ENCODE measurements around the gene ZBTB45.

Gene ZBTB45

DNA sequence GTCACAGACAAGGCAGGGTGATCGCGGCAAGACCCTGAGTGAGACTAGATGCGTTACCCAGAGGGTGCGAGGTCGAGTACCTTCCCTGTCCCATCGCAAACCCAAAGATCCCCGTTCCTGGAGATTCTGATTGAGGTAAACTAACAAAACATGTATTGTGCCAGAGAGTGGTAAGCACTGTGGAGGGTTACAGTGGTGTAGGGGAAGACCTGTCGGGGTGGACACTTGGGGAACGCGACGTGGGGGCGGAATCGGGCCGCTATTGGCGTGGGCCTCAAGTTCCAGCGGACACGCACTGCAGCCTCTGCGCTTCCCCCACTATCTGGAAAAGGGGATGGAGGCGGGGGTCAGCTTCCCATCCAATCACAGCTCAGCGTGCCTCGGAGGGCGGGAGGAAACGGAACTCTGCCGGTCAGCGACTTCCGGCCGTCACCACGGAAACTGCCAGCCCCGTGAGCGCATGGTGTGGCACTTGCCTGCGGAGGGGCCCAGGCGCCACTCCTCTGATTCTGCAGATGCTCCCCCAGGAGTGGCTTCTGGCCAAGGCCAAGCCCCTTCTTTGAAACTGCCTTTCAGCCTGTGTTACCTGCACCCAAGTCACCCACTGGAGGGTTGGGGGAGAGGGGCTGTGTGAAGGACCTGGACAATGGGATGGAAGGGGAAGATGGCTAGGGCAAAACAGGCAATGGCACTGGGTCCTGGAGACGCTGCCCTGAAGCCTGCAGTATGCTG, 39.8 kb upstream of the ZBTB45 start:
- peaks cover 9% of the 10 kb centered on the region for H3K4me1 ChIP-seq (ENCODE audit: control insufficient read depth, insufficient read depth, low read length)
- H3K4me3 ChIP-seq (ENCODE audit: low read depth, low read length) = peak overlapping the region; percentile 99
- peak overlapping the region; percentile 91 for H3K9ac ChIP-seq (ENCODE audit: low read depth, low read length)
- peaks cover 12% of the 10 kb centered on the region for H3K36me3 ChIP-seq (ENCODE audit: control insufficient read depth, insufficient read depth, low read length)
- H3K27me3 ChIP-seq (ENCODE audit: control insufficient read depth, insufficient read depth, low read length) = peaks cover 37% of the 10 kb centered on the region
- no peaks in the 10 kb centered on the region for H3K9me3 ChIP-seq (ENCODE audit: control insufficient read depth, insufficient read depth, low read length)

DNA sequence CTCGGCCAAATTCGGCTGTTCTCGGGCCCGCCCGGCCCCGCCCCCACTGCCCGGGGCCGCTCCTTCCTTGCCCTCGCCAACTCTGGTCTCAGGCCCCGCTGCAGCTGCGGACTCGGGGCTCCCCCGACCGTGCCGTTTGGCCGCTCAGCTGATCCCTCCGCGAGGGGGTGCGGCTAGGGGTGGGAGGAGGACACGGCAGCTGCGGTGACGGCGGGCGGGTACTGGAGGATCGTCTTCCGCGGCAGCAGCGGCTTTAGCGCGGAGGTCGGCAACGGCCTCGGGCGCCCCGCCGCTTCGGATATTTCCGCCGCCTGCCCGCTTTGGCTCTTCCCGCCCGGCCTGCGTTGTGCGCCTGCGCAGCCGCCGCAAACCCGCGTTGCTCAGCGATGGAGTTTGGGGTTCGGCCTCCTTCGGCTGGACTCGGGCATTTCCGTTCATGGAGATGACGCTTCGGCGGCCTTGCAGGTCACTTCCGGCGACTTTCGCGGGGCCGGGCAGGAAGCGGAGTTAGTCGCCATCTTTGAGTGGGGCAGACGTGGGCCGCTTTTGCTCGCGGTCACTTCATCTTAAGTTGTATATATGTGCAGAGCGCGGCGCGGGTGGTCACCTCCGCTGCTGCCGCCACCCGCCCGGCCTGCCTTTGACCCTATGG, 39.1 kb upstream of the ZBTB45 start:
- Histone ChIP-seq H3K9ac (ENCODE audit: low read depth, low read length) (peak overlapping the region; percentile 96), H3K4me3 (ENCODE audit: low read depth, low read length) (peak overlapping the region; percentile 99), H3K9me3 (ENCODE audit: control insufficient read depth, insufficient read depth, low read length) (no peaks in the 10 kb centered on the region), H3K4me1 (ENCODE audit: control insufficient read depth, insufficient read depth, low read length) (peaks cover 9% of the 10 kb centered on the region), H3K27me3 (ENCODE audit: control insufficient read depth, insufficient read depth, low read length) (peaks cover 31% of the 10 kb centered on the region), H3K36me3 (ENCODE audit: control insufficient read depth, insufficient read depth, low read length) (peaks cover 12% of the 10 kb centered on the region)

DNA sequence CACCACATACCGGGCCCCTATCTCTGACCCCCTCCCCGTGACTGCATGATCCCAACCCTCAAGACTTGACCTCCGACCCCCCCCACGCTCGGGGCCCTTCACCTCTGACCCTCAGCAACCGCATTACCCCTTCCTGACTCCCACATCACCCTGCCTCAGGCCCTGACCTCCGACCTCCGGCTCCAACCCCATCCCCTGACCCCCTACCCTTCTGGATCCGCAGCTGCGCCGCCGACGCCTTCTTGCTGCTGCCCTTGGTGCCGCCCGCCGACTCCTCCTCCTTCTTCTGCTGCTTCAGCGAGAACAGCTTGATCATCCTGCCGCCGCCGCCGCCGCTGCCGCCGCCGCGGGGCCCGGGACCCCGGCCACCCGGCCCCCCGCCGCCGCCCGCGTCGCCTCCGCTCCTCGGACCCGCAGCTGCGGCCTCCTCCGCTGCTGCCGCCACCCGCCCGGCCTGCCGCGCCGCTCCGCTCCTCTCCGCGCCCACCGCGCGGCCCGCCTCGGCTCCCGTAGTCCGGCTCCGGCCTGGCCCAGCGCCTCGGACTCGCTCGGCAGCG, 38.5 kb upstream of the ZBTB45 start, which contains the start of gene UBE2M:
TSS of gene UBE2M (minus strand) at position 546 of the 557 bp plus-strand sequence. CDS start at position 316, 230 bp downstream.
- Histone ChIP-seq H3K4me3 (ENCODE audit: low read depth, low read length) (peak within 1 kb of the TSS; percentile 99), H3K36me3 (ENCODE audit: control insufficient read depth, insufficient read depth, low read length) (peaks cover 12% of the 10 kb centered on the region), H3K4me1 (ENCODE audit: control insufficient read depth, insufficient read depth, low read length) (peaks cover 8% of the 10 kb centered on the region), H3K27me3 (ENCODE audit: control insufficient read depth, insufficient read depth, low read length) (peaks cover 25% of the 10 kb centered on the region), H3K9me3 (ENCODE audit: control insufficient read depth, insufficient read depth, low read length) (no peaks in the 10 kb centered on the region), H3K9ac (ENCODE audit: low read depth, low read length) (peak within 1 kb of the TSS; percentile 96)

DNA sequence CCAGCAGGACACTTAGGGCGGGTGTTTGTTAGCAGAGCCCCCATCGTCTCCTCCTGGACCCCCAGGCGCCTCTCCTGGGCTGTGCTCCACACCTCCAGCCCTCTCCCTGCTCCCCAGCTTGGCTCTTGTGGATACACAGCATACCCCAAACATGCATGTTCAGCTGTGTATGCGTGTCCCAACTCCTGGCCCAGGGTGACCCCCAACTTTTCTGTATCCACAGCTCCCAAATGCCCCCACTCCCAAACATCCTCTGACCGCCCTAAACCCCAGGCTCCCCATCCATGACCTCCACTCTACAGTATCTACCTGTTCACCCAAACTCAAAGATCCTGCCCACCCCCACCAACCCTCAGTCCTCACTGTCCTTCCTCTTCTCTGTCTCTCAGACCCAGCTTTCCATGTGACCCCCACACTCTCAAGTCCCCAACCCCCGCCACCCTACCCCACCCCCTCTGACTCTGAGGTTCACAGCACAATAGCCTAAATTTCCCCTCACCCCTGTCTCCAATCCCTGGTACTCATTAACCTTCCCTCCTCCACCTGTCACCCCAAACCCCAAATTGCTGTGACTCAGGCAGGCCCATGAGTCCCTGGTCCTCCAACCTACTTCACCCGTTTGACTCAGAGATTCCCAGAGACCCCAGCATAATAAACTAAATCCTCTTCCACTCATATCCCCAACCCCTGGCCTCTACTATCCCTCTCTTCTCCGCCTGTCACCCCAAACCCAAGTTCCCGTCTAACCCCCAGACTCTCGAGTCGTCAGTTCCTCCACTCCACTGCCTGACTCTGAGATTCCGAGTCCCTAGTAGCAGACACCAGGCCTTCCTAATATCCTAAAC, 37.8 kb upstream of the ZBTB45 start:
- Histone ChIP-seq H3K9me3 (ENCODE audit: control insufficient read depth, insufficient read depth, low read length) (no peaks in the 10 kb centered on the region), H3K27me3 (ENCODE audit: control insufficient read depth, insufficient read depth, low read length) (peaks cover 22% of the 10 kb centered on the region), H3K9ac (ENCODE audit: low read depth, low read length) (peak overlapping the region; percentile 85), H3K4me3 (ENCODE audit: low read depth, low read length) (peak overlapping the region; percentile 91), H3K36me3 (ENCODE audit: control insufficient read depth, insufficient read depth, low read length) (peaks cover 12% of the 10 kb centered on the region), H3K4me1 (ENCODE audit: control insufficient read depth, insufficient read depth, low read length) (peaks cover 8% of the 10 kb centered on the region)

DNA sequence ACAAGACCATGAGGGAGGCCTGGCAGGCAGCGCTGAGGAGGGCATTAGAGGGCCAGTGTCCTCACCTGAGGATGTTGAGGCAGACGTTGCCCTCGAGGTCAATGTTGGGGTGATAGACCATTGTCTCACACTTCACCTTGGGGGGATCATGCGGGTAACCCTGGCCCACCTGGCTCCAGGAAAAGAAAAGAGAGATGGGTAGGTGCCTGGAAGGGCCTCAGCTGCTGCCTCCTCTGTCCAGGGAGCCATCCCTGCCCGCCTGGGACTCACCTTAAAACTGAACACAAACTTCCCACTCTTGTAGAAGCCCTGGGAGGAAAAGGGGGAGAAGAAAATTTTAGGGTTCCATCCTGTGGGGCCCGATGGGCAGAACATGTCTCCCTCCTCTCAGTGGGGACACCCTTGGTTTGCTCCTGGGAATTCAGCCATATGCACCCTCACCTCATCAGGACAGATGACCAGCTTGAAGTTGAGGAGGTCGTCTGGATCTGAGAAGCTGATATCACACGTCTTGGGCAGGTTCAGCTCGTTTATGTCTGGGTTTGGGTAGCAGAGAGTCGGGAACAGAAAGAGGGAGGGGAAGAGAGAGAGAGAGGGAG, 37.1 kb upstream of the ZBTB45 start:
- Histone ChIP-seq H3K27me3 (ENCODE audit: control insufficient read depth, insufficient read depth, low read length) (peaks cover 15% of the 10 kb centered on the region), H3K4me3 (ENCODE audit: low read depth, low read length) (peak overlapping the region; percentile 91)

DNA sequence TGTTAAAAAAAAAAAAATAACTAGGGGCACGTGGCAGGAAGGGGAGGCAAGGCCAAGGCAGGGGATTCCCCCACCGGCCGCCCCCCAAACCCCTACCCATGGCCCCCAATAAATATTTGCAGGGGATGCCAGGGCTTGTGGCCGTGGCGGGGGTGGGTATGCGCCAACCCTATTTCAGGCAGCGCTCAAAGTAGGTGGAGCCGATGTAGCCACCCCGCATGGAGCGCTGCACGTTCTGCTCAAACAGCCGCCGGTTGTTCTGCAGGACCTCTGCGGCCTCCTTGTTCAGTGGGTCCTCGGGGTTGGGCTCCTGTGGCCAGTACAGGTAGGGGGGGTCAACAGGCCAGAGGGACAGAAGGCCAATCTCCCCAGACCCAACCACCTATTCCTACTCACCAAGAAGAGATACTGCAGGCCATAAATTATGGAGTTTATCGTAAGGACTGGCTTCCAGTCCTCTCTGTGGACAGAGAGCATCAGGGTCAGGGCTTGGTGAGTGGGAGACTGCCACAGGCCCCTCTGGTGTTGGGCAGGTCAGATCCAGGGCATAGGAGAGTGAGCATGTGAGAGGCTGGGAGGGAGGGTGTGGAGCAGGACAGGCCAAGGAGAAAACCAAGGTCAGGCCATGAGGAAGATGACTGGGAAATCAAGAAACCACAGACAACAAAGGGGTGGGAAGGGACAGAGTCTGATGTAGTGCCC, 36.5 kb upstream of the ZBTB45 start:
- Histone ChIP-seq H3K27me3 (ENCODE audit: control insufficient read depth, insufficient read depth, low read length) (peaks cover 9% of the 10 kb centered on the region), H3K9me3 (ENCODE audit: control insufficient read depth, insufficient read depth, low read length) (no peaks in the 10 kb centered on the region), H3K36me3 (ENCODE audit: control insufficient read depth, insufficient read depth, low read length) (peaks cover 24% of the 10 kb centered on the region), H3K4me3 (ENCODE audit: low read depth, low read length) (no peak overlapping the region), H3K4me1 (ENCODE audit: control insufficient read depth, insufficient read depth, low read length) (peaks cover 8% of the 10 kb centered on the region), H3K9ac (ENCODE audit: low read depth, low read length) (no peak overlapping the region)

More for the DNA sequence above, 37.1 kb upstream of the ZBTB45 start:
- Histone ChIP-seq H3K9me3 (ENCODE audit: control insufficient read depth, insufficient read depth, low read length) (no peaks in the 10 kb centered on the region), H3K4me1 (ENCODE audit: control insufficient read depth, insufficient read depth, low read length) (peaks cover 8% of the 10 kb centered on the region), H3K9ac (ENCODE audit: low read depth, low read length) (peak overlapping the region; percentile 47), H3K36me3 (ENCODE audit: control insufficient read depth, insufficient read depth, low read length) (peaks cover 18% of the 10 kb centered on the region)

DNA sequence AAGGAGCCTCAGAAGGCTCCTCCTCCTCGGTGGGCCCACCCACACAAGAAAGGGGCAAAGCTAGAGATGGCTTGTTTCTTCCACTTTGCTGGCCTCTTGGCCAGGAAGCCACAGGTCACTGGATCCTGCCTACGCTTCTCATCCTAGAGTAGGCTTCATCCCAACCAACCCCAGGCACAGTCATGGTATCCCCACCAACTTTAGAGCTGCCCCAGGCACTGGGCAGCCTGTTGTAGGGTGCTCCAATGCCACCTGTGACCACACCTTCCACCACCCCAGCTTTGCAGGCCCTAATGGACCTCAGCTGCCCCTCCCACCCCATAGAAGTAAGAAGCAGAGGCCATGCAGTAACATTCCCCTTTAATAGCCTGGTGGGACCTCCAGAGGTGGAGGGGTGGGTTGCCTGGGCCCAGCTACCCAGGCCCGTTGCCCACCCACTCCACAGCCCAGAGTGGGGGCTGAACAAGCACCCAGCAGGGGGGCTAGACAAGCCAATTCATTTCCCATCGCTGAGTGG, 35.8 kb upstream of the ZBTB45 start:
- peaks cover 2% of the 10 kb centered on the region for H3K27me3 ChIP-seq (ENCODE audit: control insufficient read depth, insufficient read depth, low read length)
- peaks cover 8% of the 10 kb centered on the region for H3K4me1 ChIP-seq (ENCODE audit: control insufficient read depth, insufficient read depth, low read length)
- H3K36me3 ChIP-seq (ENCODE audit: control insufficient read depth, insufficient read depth, low read length) = peaks cover 31% of the 10 kb centered on the region

DNA sequence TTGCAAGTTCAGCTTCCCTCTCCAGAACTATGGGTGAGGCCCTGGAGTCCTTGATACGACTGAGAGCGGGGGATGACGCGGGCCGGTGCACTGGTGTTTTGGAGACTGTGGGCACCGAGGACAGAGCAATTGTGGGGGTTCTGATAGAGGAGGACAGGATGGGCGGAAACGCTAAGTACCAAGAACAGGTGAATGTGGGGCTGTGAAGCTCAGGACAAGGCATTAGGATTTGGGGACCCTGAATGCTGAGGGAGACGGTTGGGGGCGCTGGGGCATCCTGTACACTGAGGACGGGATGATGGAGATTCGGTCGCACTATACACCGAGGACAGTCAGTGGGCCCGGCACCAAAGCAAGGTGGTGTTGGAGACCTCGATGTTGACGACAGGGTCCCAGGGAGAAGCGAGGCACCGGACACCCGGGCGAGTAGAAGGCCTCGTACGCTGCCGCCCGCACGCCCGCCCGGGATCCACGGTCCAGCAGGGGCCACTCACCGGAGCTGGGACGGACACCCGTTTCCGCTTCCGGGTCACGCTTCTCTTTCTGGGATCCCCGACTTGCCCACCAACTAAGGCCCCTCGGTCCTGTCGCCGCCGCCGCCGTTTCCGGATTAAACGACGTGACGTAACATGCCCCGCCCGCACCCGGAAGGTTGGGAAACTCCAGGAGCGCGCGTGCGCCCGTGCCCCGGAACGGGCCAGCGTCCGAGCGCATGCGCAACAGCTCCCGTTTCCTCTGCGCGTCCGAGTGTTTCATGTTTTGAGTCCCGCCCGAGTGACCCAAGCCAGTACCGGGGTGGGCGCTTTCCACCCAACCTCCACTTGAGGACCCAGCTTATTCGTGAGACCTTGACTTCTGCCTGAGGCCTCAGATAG, 35.1 kb upstream of the ZBTB45 start, which contains the start of gene CHMP2A:
TSS of gene CHMP2A (minus strand) at position 612 of the 875 bp plus-strand sequence. CDS start 893 bp downstream, outside the sequence.
- no peaks in the 10 kb centered on the region for H3K9me3 ChIP-seq (ENCODE audit: control insufficient read depth, insufficient read depth, low read length)
- no peaks in the 10 kb centered on the region for H3K27me3 ChIP-seq (ENCODE audit: control insufficient read depth, insufficient read depth, low read length)
- H3K4me3 ChIP-seq (ENCODE audit: low read depth, low read length) = peak within 1 kb of the TSS; percentile 97
- peaks cover 38% of the 10 kb centered on the region for H3K36me3 ChIP-seq (ENCODE audit: control insufficient read depth, insufficient read depth, low read length)
- H3K4me1 ChIP-seq (ENCODE audit: control insufficient read depth, insufficient read depth, low read length) = peaks cover 4% of the 10 kb centered on the region
- peak within 1 kb of the TSS; percentile 97 for H3K9ac ChIP-seq (ENCODE audit: low read depth, low read length)

More for the DNA sequence above, 35.8 kb upstream of the ZBTB45 start:
- Histone ChIP-seq H3K4me3 (ENCODE audit: low read depth, low read length) (peak overlapping the region; percentile 51), H3K9me3 (ENCODE audit: control insufficient read depth, insufficient read depth, low read length) (no peaks in the 10 kb centered on the region), H3K9ac (ENCODE audit: low read depth, low read length) (peak overlapping the region; percentile 77)

DNA sequence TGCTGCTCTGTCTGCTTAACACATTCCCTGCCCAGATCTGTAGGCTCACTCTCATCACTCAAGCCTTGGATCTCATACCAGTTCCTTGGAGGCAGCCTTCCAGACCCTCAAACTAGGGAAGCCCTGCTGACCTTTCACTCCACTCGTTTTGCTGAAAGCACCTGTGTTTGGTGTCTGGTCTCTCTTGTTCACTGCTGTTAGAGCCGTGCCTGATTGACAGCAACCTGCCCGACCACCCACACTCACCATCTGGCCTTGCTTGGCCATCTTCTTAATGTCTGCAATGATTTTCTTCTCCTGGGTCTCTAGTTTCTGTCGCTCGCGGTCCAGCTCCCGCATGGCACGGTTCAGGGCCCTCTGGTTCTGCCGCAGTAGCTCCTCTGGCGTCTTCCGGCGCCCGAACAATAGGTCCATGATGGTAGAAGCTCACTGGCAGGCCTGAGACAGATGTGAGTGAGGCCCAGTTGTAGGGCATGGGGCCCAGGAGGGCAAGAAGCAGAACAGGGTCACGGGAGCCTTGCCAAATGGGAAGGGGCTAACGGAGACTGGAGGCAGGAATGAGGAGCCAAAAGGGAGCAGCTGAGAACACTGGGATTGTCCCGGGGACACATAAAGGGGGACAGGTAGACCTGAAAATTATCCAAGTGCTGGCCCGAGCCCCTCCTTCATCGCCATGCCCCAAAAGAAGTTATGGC, 34.3 kb upstream of the ZBTB45 start:
- Histone ChIP-seq H3K4me3 (ENCODE audit: low read depth, low read length) (peak overlapping the region; percentile 97), H3K36me3 (ENCODE audit: control insufficient read depth, insufficient read depth, low read length) (peaks cover 46% of the 10 kb centered on the region)

More for the DNA sequence above, 34.3 kb upstream of the ZBTB45 start:
- H3K4me1 ChIP-seq (ENCODE audit: control insufficient read depth, insufficient read depth, low read length) = peaks cover 4% of the 10 kb centered on the region
- no peaks in the 10 kb centered on the region for H3K27me3 ChIP-seq (ENCODE audit: control insufficient read depth, insufficient read depth, low read length)
- H3K9me3 ChIP-seq (ENCODE audit: control insufficient read depth, insufficient read depth, low read length) = no peaks in the 10 kb centered on the region
- H3K9ac ChIP-seq (ENCODE audit: low read depth, low read length) = peak overlapping the region; percentile 97
